LNCAP (cell line): Measurements from ENCODE around the gene ACOT4.

Experiments
- CTCF ChIP-seq: fragments of 450-650 bp; IDR thresholded peaks from 2 replicates; pipeline ENCODE4 v1.5.1; 2017; ENCODE audit warnings: mild to moderate bottlenecking

The ACOT4 gene

DNA sequence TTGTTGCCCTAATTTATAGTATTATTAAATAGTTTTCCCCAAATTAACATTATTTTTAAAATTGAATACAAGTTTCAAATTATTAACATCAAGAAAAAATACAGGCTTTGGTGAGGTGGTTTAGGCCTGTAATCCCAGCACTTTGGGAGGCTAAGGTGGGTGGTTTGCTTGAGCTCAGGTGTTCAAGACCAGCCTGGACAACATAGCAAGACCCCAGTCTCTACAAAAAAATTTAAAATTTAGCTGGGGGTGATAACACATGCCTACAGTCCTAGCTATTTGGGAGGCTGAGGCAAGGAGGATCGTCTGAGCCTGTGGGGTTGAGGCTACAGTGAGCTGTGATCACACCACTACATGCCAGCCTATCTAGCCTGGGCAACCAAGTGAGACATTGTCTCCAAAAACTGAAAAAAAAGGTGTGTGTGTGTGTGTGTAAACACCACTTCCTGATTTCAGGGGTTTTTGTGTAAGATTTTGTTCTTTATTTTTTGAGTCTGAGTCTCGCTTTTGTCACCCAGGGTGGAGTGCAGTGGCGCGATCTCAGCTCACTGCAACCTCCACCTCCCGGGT, 49.2 kb downstream of the ACOT4 start:
- TF ChIP-seq CTCF: no peak

GRCh38 chr14:73644531-73645247, 53.0 kb downstream of the ACOT4 start, which contains the start of gene DNAL1:
DNAL1 (plus strand) TSS chr14:73644986; CDS start chr14:73645040, 54 bp downstream.
- TF ChIP-seq CTCF: no peak

- TF ChIP-seq CTCF: no peak
Observed at GRCh38 chr14:73645248-73645610, 53.6 kb downstream of the ACOT4 start.
